HG02759 (cell line): ENCODE results near the gene IFNGR1.

Experiments
- ATAC-seq: cut with Tn5 transposase; IDR thresholded peaks from one replicate; pipeline ENCODE4 v1.9.1; 2021; ENCODE audit warnings: mild to moderate bottlenecking, moderate library complexity; ENCODE audit not compliant: unreplicated experiment

IFNGR1 gene

GRCh38 chr6:137177611-137178010 is 41.6 kb downstream of the IFNGR1 start:
- no peak for ATAC-seq

- ATAC-seq: no peak
Observed at GRCh38 chr6:137176729-137177128, 42.5 kb downstream of the IFNGR1 start.

GRCh38 chr6:137175868-137176245 is 43.3 kb downstream of the IFNGR1 start:
- ATAC-seq: no peak

GRCh38 chr6:137175157-137175867 is 43.9 kb downstream of the IFNGR1 start:
- no peak for ATAC-seq

- no peak for ATAC-seq
Observed at GRCh38 chr6:137173501-137173900, 45.7 kb downstream of the IFNGR1 start, which contains the start of gene IL22RA2. IL22RA2 (minus strand) TSS chr6:137173644; CDS start chr6:137161749, 11,895 bp downstream.

- no peak for ATAC-seq
Observed at GRCh38 chr6:137172734-137173431, 46.3 kb downstream of the IFNGR1 start.

GRCh38 chr6:137171824-137172733 is 47.1 kb downstream of the IFNGR1 start:
- ATAC-seq: peak; percentile 61

- no peak for ATAC-seq
Observed at GRCh38 chr6:137171053-137171374, 48.2 kb downstream of the IFNGR1 start.

GRCh38 chr6:137170266-137171052 is 48.7 kb downstream of the IFNGR1 start:
- no peak for ATAC-seq

GRCh38 chr6:137167702-137168377 is 51.3 kb downstream of the IFNGR1 start:
- ATAC-seq: no peak

- ATAC-seq: no peak
Observed at GRCh38 chr6:137166247-137167098, 52.7 kb downstream of the IFNGR1 start.

GRCh38 chr6:137165375-137166246 is 53.6 kb downstream of the IFNGR1 start:
- peak; percentile 60 for ATAC-seq

- no peak for ATAC-seq
Observed at GRCh38 chr6:137163732-137164318, 55.4 kb downstream of the IFNGR1 start.

GRCh38 chr6:137162692-137163306 is 56.4 kb downstream of the IFNGR1 start:
- ATAC-seq: no peak

GRCh38 chr6:137161949-137162348 is 57.2 kb downstream of the IFNGR1 start:
- ATAC-seq: no peak

- ATAC-seq: no peak
Observed at GRCh38 chr6:137160763-137161162, 58.4 kb downstream of the IFNGR1 start.

GRCh38 chr6:137159912-137160311 is 59.3 kb downstream of the IFNGR1 start:
- ATAC-seq: no peak
